ENCODE measurements around the gene MYLK4.
"Not testable (repeated sequence)": the region's sequence is repeated elsewhere in the genome, so short reads cannot be mapped to it uniquely, and the experiment has no call there.

The MYLK4 gene

GRCh38 chr6:2780102-2780737 is 29.5 kb upstream of the MYLK4 start:
- no peak for DNase-seq (ENCODE audit: insufficient read length, low spot score)
- FAIRE-seq, result no peak

- FAIRE-seq (no peak), DNase-seq (ENCODE audit: insufficient read length, low spot score) (no peak)
Observed at GRCh38 chr6:2777249-2777648, 26.5 kb upstream of the MYLK4 start.

GRCh38 chr6:2775003-2775402 is 24.3 kb upstream of the MYLK4 start:
- DNase-seq (ENCODE audit: insufficient read length, low spot score) (no peak), FAIRE-seq (no peak)

- DNase-seq (ENCODE audit: insufficient read length, low spot score) (no peak), FAIRE-seq (no peak)
Observed at GRCh38 chr6:2773449-2773848, 22.7 kb upstream of the MYLK4 start.

- no peak for FAIRE-seq
- DNase-seq (ENCODE audit: insufficient read length, low spot score), result no peak
Observed at GRCh38 chr6:2772840-2773239, 22.1 kb upstream of the MYLK4 start.

GRCh38 chr6:2771079-2771478 is 20.4 kb upstream of the MYLK4 start:
- no peak for FAIRE-seq
- DNase-seq (ENCODE audit: insufficient read length, low spot score), result no peak

GRCh38 chr6:2770171-2770570 is 19.4 kb upstream of the MYLK4 start:
- FAIRE-seq (no peak), DNase-seq (ENCODE audit: insufficient read length, low spot score) (no peak)

GRCh38 chr6:2768696-2769095 is 18.0 kb upstream of the MYLK4 start:
- DNase-seq (ENCODE audit: insufficient read length, low spot score) (no peak), FAIRE-seq (no peak)

GRCh38 chr6:2767657-2768524 is 17.2 kb upstream of the MYLK4 start:
- DNase-seq (ENCODE audit: insufficient read length, low spot score) (no peak), FAIRE-seq (no peak)

- DNase-seq (ENCODE audit: insufficient read length, low spot score), result no peak
- FAIRE-seq, result no peak
Observed at GRCh38 chr6:2766767-2767656, 16.3 kb upstream of the MYLK4 start.

GRCh38 chr6:2765896-2766766 is 15.4 kb upstream of the MYLK4 start:
- FAIRE-seq (peak; percentile 26), DNase-seq (ENCODE audit: insufficient read length, low spot score) (peak; percentile 30)

- peak; percentile 96 for DNase-seq (ENCODE audit: insufficient read length, low spot score)
Observed at GRCh38 chr6:2765166-2765895, 14.6 kb upstream of the MYLK4 start, which contains the start of gene WRNIP1. TSS of gene WRNIP1 (plus strand) at chr6:2765393. CDS start at chr6:2765623, 230 bp downstream.

GRCh38 chr6:2764610-2765165 is 14.0 kb upstream of the MYLK4 start:
- DNase-seq (ENCODE audit: insufficient read length, low spot score) (peak; percentile 49), FAIRE-seq (no peak)

More at GRCh38 chr6:2765166-2765895, 14.6 kb upstream of the MYLK4 start, which contains the start of gene WRNIP1:
- FAIRE-seq, result peak; percentile 98

GRCh38 chr6:2763876-2764540 is 13.3 kb upstream of the MYLK4 start:
- DNase-seq (ENCODE audit: insufficient read length, low spot score) (no peak), FAIRE-seq (no peak)

GRCh38 chr6:2763345-2763841 is 12.7 kb upstream of the MYLK4 start:
- no peak for DNase-seq (ENCODE audit: insufficient read length, low spot score)
- no peak for FAIRE-seq

- not testable (repeated sequence) for DNase-seq (ENCODE audit: insufficient read length, low spot score); FAIRE-seq
Observed at GRCh38 chr6:2762868-2763267, 12.1 kb upstream of the MYLK4 start.

GRCh38 chr6:2760882-2761842 is 10.4 kb upstream of the MYLK4 start:
- FAIRE-seq (no peak), DNase-seq (ENCODE audit: insufficient read length, low spot score) (no peak)
